ENCODE measurements around the gene COL23A1.
A peak's percentile ranks its signal among the peaks of the same experiment; 100 is the strongest.

The COL23A1 gene

DNA sequence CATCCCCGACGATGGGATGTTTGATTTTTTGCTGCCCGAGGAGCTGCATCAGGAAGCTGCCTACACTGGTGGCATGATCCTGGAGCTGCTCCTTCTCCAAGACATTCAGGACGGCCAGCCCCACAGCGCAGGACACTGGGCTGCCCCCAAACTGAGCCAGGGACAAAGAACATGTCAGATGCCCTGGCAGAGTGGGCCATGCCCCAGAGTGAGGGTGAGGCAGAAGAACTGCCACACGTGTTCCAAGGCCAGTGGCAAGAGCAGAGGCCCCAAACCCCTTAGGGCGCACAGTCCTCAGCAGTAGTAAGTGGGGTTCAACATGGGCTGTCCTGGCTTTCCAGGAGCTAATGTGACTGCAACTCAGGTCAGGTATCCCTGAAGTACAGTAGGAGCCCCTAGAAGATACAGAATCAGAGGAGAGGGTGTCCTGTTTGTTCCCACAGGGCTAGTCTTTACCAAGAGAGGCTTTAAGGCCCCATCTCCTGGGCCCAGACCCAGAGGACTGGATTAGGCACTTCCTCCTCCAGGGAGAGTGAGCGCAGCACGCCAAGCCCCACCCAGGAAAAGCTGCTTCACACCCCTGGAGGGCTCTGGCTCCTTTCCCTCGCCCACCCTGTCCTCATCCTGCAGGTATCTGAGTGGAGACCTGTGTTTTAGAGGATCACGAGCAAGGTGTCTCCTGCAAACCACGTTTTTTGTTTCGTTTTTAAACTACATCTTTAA lies 374.8 kb downstream of the COL23A1 start:
- Histone ChIP-seq H3K4me3 (ENCODE audit: low read depth, low read length) (no peak overlapping the region), H3K9me3 (ENCODE audit: control insufficient read depth, insufficient read depth, low read depth, low read length) (no peaks in the 10 kb centered on the region), H3K4me1 (ENCODE audit: control insufficient read depth, insufficient read depth, low read length) (no peaks in the 10 kb centered on the region), H3K36me3 (ENCODE audit: control insufficient read depth in 2 of 2, insufficient read depth in 1 of 2, low read length in 2 of 2) (peaks cover 32 to 81% of the 10 kb centered on the region in 2 experiments), H3K27ac (ENCODE audit: extremely low read depth, low read depth, low read length) (no peak overlapping the region)
- POLR2A ChIA-PET, result interaction anchor here (1.5 to 5.3 kb wide), 2 partner anchors 8 to 11 kb away, joined by 3 to 45 read pairs; partner anchors contain the start of gene HNRNPAB
- TF ChIP-seq ZNF707 (tag by site-specific recombination; IDR thresholded peaks at IDR 0.05), result no peak
- TF ChIP-seq, protein P1, sequence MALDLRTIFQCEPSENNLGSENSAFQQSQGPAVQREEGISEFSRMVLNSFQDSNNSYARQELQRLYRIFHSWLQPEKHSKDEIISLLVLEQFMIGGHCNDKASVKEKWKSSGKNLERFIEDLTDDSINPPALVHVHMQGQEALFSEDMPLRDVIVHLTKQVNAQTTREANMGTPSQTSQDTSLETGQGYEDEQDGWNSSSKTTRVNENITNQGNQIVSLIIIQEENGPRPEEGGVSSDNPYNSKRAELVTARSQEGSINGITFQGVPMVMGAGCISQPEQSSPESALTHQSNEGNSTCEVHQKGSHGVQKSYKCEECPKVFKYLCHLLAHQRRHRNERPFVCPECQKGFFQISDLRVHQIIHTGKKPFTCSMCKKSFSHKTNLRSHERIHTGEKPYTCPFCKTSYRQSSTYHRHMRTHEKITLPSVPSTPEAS (tag by site-specific recombination; IDR thresholded peaks at IDR 0.05), result no peak
- no peak for TF ChIP-seq ZNF596 (tag by site-specific recombination; IDR thresholded peaks at IDR 0.05)
- no peak for TF ChIP-seq ZNF132 (tag by site-specific recombination; IDR thresholded peaks at IDR 0.05; ENCODE audit: borderline replicate concordance)
- TF ChIP-seq ZNF292 (tag by site-specific recombination; IDR thresholded peaks at IDR 0.05; ENCODE audit: borderline replicate concordance, low read depth), result no peak
- TF ChIP-seq TCF7L2 (IDR thresholded peaks at IDR 0.05; ENCODE audit: borderline replicate concordance, low read depth, low read length), result no peak
- no peak for TF ChIP-seq ZBTB20 (tag by site-specific recombination; IDR thresholded peaks at IDR 0.05)
- no peak for TF ChIP-seq ZFP37 (tag by site-specific recombination; IDR thresholded peaks at IDR 0.05)
- no peak for TF ChIP-seq HOXD13 (CRISPR knock-in tag; IDR thresholded peaks at IDR 0.05; ENCODE audit: borderline replicate concordance)
- TF ChIP-seq KLF7 (tag by site-specific recombination; IDR thresholded peaks at IDR 0.05; ENCODE audit: borderline replicate concordance), result no peak
- no peak for TF ChIP-seq ZNF621 (tag by site-specific recombination; IDR thresholded peaks at IDR 0.05)
- TF ChIP-seq ZNF311 (tag by site-specific recombination; IDR thresholded peaks at IDR 0.05; ENCODE audit: borderline replicate concordance), result no peak
- no peak for TF ChIP-seq KLF10 (tag by site-specific recombination; IDR thresholded peaks at IDR 0.05)
- no peak for TF ChIP-seq ZNF600 (tag by site-specific recombination; IDR thresholded peaks at IDR 0.05)
- no peak for TF ChIP-seq MYNN (tag by site-specific recombination; IDR thresholded peaks at IDR 0.05; ENCODE audit: borderline replicate concordance)
- TF ChIP-seq, protein P2, sequence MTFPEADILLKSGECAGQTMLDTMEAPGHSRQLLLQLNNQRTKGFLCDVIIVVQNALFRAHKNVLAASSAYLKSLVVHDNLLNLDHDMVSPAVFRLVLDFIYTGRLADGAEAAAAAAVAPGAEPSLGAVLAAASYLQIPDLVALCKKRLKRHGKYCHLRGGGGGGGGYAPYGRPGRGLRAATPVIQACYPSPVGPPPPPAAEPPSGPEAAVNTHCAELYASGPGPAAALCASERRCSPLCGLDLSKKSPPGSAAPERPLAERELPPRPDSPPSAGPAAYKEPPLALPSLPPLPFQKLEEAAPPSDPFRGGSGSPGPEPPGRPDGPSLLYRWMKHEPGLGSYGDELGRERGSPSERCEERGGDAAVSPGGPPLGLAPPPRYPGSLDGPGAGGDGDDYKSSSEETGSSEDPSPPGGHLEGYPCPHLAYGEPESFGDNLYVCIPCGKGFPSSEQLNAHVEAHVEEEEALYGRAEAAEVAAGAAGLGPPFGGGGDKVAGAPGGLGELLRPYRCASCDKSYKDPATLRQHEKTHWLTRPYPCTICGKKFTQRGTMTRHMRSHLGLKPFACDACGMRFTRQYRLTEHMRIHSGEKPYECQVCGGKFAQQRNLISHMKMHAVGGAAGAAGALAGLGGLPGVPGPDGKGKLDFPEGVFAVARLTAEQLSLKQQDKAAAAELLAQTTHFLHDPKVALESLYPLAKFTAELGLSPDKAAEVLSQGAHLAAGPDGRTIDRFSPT (tag by site-specific recombination; IDR thresholded peaks at IDR 0.05), result no peak
- TF ChIP-seq ZNF623 (tag by site-specific recombination; IDR thresholded peaks at IDR 0.05), result no peak
- TF ChIP-seq PRDM1 (tag by site-specific recombination; IDR thresholded peaks at IDR 0.05), result no peak
- CTCF ChIA-PET, result interaction anchor here (0.7 to 1.6 kb wide), 2 partner anchors 13 to 19 kb away, joined by 4 to 5 read pairs; no protein-coding TSS in a partner anchor

DNA sequence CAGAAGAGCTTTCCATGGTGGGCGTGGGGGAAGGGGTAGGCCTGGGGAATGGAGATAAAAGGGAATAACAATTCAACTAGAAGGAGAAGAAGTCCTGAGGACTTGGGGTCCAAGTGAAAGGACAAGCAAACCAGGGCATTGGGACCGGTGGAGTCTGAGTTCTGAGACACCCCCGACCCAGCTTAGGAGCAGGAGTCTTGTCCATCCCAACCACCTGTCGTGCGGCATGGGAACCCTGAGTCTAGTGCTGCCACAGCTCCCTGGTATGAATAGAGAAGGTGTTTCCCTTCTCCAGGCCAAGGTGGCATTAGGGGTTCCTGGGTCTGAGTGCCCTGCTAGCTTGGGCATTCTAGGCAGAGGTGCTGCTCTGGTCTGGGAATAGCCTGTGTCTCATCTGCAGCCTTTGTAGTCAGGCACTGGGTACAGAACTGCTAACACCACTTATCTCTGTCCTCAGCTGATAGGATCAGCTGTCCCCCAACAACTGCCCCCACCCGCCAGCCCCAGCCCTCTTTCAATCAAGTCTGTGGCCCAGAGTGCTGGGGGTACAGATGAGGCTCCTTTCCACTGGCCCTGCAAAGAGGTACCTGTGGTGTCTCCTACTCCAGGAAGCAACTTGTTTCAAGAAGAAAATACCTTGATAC lies 375.9 kb downstream of the COL23A1 start:
- ChIA-PET CTCF (no interaction called here), POLR2A (interaction anchor here (0.6 to 5.3 kb wide), 5 partner anchors 8 to 17 kb away, joined by 3 to 45 read pairs (median 4); partner anchors contain the start of genes HNRNPAB and PHYKPL)
- Histone ChIP-seq H3K27ac (ENCODE audit: extremely low read depth, low read depth, low read length) (no peak overlapping the region), H3K9me3 (ENCODE audit: control insufficient read depth, insufficient read depth, low read depth, low read length) (no peaks in the 10 kb centered on the region), H3K4me1 (ENCODE audit: control insufficient read depth, insufficient read depth, low read length) (no peaks in the 10 kb centered on the region), H3K4me3 (ENCODE audit: low read depth, low read length) (no peak overlapping the region), H3K36me3 (ENCODE audit: control insufficient read depth in 2 of 2, insufficient read depth in 1 of 2, low read length in 2 of 2) (peaks cover 25 to 85% of the 10 kb centered on the region in 2 experiments)
- TF ChIP-seq BCL11B (tag by site-specific recombination; IDR thresholded peaks at IDR 0.05; ENCODE audit: low read depth) (no peak), SCRT1 (tag by site-specific recombination; IDR thresholded peaks at IDR 0.05; ENCODE audit: borderline replicate concordance) (peak; percentile 63; the same call in 1 of the 2 replicates), ZNF600 (tag by site-specific recombination; IDR thresholded peaks at IDR 0.05) (0 out of 2 replicates have a peak, but pooled peaks have one; percentile 48), SCRT2 (tag by site-specific recombination; IDR thresholded peaks at IDR 0.05) (peak; percentile 85)

Data from HEK293 (cell line).